GM12864 (cell line): ENCODE data around the gene TSPOAP1.

Source experiments
- DNase-seq: peaks from one replicate; pipeline ENCODE4 v3.0.0-alpha.2; 2011; ENCODE audit warnings: low read depth
- H3K4me3 ChIP-seq: 2 replicates; pipeline ENCODE4 v1.5.1; 2011; ENCODE audit warnings: mild to moderate bottlenecking, low read depth, low read length, control low read depth
- TF ChIP-seq, protein P1 (sequence below): IDR thresholded peaks from 2 replicates; pipeline ENCODE4 v1.5.1; 2011; ENCODE audit warnings: low read depth, mild to moderate bottlenecking, moderate library complexity, low read length, control low read depth, inconsistent platforms; ENCODE audit errors: missing control alignments

The TSPOAP1 gene

DNA sequence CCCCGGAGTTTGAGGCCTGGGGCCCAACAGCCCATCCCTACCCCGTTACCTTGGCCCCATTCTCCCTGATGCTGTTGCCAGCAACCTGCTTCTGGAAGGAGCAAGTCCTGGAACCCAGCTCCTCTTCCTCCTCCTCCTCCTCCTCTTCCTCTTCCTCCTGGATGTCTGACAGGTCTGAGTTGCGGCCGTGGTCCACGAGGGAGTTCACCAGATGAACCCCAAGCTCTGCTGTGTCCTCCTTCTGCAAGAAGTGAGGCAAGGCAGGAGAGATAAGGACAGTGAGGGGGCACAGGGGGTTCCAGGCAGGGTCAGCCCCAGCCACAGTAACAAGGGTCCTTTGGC is 18.7 kb downstream of the TSPOAP1 start:
- no peak overlapping the region for H3K4me3 ChIP-seq
- DNase-seq, result no peak
- TF ChIP-seq, protein P1, sequence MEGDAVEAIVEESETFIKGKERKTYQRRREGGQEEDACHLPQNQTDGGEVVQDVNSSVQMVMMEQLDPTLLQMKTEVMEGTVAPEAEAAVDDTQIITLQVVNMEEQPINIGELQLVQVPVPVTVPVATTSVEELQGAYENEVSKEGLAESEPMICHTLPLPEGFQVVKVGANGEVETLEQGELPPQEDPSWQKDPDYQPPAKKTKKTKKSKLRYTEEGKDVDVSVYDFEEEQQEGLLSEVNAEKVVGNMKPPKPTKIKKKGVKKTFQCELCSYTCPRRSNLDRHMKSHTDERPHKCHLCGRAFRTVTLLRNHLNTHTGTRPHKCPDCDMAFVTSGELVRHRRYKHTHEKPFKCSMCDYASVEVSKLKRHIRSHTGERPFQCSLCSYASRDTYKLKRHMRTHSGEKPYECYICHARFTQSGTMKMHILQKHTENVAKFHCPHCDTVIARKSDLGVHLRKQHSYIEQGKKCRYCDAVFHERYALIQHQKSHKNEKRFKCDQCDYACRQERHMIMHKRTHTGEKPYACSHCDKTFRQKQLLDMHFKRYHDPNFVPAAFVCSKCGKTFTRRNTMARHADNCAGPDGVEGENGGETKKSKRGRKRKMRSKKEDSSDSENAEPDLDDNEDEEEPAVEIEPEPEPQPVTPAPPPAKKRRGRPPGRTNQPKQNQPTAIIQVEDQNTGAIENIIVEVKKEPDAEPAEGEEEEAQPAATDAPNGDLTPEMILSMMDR, result no peak

DNA sequence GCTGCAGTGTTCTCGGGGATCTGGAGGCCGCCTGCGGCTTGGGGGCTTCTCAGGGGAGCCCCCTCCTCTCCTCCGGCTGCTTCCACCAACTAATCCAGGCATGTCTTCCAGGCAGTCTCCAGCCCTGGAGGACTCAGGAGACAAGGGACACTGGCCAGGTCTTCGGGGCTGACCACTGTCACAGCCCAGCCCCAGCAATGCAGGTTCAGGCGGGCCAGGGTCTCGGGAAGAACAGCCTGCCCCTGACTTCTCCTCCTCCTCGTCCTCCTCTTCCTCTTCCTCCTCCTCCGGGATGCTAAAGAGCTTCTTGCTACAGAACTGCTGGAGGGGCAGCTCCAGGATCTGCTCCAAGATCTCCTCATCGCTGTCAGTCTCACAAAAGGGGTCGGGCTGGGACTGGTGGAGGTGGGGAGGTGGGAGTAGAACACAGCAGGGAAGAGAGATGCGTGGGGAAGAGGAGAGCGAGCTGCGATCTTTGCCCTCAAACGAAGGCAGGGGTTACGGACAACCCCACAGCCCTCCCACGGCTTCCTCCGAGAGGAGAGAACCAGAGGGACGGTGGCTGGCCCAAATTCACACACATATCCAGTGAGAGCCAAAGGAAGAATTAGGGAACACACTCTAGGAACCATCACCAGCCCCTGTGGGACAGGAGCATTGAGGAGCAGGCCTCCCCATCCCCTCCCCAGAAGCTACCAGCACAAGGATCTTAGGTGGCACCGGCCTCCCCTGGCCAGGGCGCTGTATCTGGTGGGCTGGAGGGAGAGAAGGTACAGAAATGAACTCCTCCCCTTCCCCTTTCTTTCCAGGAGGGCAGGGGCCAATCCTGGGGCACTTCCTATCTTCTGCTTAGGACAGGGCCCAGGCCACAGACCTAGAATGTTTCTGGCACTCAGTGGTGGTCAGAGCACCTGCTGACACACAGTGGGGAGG is 19.3 kb downstream of the TSPOAP1 start:
- no peak overlapping the region for H3K4me3 ChIP-seq
- TF ChIP-seq, protein P1, result no peak
- no peak for DNase-seq

DNA sequence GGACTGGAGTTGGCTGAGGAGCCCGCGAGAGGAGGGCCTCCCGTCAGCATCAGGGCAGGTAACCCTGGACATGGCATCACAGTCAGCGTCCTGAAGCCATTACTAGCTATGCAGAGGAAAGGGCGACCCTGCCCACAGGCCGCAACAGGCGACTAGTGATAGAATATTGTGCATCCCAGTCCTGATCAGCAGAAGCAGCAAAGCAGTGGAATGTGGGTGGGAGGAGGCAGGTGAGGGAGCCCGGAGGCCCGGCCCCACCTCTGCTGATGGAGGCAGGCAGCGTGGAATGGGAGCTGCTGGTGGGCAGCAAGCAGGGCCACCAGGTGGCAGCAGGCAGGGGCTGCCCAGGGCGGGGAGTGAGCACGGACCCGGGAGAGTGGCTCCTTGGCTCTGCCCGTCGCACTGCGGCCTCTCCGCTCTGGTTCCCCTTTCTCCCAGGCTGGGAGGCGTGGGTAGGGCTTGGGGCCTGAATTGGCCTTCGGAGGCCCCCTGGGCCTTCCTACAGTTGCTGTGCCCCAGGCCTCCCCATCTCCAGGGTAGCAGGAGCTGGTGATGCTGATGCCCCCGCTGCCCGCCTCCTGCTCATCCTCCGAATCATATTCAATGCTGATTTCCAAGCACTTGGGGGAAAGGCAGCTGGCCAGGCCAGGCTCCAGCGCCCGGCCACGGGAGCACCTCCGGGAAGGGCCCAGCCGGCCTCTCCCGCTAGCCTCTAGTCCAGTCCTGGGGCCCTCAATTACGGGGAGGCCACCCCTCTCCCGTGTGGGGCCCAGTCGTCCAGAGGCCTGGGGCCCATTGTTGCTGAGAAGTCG is 20.2 kb downstream of the TSPOAP1 start:
- TF ChIP-seq, protein P1, result peak; percentile 26
- DNase-seq, result no peak

DNA sequence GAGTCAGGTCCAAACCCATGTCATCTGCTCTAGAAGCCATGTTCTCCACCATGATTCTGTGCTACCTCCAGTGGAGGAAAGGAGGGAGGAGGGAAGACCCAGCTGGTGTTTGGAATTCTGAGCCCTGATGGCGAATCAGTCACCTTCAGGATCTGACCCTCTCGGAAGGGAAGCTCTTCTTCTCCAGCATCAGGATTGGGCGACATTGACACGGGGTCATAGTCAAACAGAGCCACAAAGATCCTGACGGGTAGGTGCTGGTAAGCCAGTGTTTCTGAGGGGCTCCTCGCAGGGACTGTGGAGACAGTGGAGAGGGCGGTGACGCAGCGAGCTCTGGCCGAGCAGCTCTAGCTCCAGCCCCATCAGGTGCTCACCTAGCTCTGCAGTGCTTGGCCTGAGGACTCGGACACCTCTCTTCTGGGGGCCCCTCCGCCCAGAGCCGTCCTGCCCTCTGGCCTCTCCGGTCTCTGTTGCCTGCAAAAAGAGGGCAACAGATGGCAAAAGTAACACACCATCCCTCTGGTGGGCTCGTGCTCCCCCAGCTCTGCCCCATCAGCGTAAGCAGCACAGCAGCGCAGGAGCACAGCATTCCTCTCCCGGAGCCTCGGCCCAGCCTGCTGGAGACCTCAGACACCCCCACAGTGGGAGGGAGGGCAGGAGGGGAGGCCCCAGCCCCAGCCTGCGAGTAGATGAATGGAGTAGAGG is 21.0 kb downstream of the TSPOAP1 start:
- TF ChIP-seq, protein P1, result no peak
- H3K4me3 ChIP-seq, result no peak overlapping the region
- DNase-seq, result no peak

More for the DNA sequence above, 20.2 kb downstream of the TSPOAP1 start:
- no peak overlapping the region for H3K4me3 ChIP-seq

DNA sequence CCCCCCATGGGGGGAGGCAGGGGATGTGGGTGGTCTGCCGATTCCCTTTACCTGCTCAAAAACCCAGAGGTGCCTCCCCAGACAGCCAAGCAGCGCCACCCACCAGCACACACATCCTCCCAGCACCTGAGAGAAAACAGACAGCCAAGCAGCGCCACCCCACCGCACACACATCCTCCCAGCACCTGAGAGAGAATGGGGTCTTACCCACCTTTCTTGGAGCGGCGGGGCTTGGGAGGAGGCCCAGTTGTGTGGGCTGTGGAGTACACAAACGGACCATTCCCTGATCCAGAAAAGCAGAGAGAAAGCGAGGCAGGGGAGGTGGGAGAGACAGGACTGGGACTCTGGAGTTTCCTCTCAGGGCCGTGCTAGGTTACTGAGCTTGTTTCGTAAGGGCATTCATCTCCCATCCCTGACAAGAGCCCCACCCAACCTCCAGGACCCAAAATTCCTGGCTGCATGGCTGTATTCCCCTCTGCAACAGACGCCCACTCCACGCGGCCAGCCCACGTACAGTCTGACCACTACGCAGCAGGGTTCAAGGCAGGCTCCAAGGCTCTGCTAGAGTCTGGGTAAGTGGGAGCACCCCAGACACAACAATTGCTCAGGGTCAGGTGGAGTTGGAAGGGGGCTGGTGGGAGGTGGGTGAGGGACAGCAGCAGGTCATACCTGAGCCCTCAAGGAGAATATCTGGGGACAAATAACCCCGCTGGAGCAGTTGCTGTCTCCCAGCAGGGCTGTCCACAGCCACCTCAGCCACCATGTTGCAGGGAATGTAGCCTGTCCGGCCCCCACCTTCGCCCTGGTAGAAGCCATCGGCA is 22.3 kb downstream of the TSPOAP1 start:
- TF ChIP-seq, protein P1, result no peak

DNA sequence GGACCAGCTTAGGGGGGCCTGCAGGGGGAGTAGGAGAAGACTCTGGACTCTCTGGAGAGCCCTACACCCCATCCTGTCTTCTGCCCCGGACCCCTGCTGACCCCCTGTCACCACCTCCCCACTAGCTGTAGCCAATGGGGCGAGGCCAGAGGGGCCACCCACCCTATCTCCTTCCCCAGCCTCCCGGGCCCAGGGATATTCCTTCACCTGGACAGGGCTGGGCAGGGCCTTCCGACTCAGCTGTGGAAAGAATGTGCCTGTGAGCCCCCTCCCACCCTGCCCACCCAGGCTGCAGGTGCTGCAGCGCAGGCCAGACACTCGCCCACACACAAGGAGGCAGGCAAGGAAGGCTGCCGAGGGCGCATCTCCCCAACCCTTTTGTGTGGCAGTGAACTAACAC is 23.0 kb downstream of the TSPOAP1 start:
- TF ChIP-seq, protein P1, result no peak
- DNase-seq, result no peak
- no peak overlapping the region for H3K4me3 ChIP-seq

More for the DNA sequence above, 22.3 kb downstream of the TSPOAP1 start:
- no peak for DNase-seq
- no peak overlapping the region for H3K4me3 ChIP-seq
